Endothelial cell of umbilical vein (primary cell): Measurements from ENCODE around the gene SH3BP4.

Experiments
- EZH2 ChIP-seq: IDR thresholded peaks from 2 replicates; pipeline ENCODE4 v1.6.1; 2012; ENCODE audit warnings: borderline replicate concordance, low read depth, mild to moderate bottlenecking, moderate library complexity, low read length, inconsistent platforms; ENCODE audit not compliant: severe bottlenecking
- GATA2 ChIP-seq: IDR thresholded peaks from 2 replicates; pipeline ENCODE4 v1.7.0; 2011; ENCODE audit warnings: low read depth, mild to moderate bottlenecking, moderate library complexity, mixed read lengths, low read length; ENCODE audit not compliant: insufficient read length, insufficient read depth
- JUN ChIP-seq: IDR thresholded peaks from 2 replicates; pipeline ENCODE4 v1.6.1; 2011; ENCODE audit warnings: borderline replicate concordance, low read depth; ENCODE audit not compliant: insufficient read length, insufficient read depth
- MAX ChIP-seq: IDR thresholded peaks from 2 replicates; pipeline ENCODE4 v1.6.1; 2011; ENCODE audit not compliant: insufficient read depth, insufficient read length
- POLR2A ChIP-seq: IDR thresholded peaks from 2 replicates; pipeline ENCODE4 v1.6.1; 2012; ENCODE audit warnings: low read depth, mild to moderate bottlenecking, control low read depth, low read length
- POLR2AphosphoS5 ChIP-seq: IDR thresholded peaks from 2 replicates; pipeline ENCODE4 v1.6.1; 2012; ENCODE audit warnings: low read depth, mild to moderate bottlenecking, control low read depth, low read length, moderate library complexity; ENCODE audit not compliant: insufficient read depth
- TF ChIP-seq, protein P1 (sequence below), 2 donors: IDR thresholded peaks; 1 replicate in 1 of 2; 2 replicates in 1 of 2; pipeline ENCODE4 v1.5.1; 2011; ENCODE audit warnings: low read length in 2 of 2, mild to moderate bottlenecking in 2 of 2, moderate library complexity in 2 of 2, control low read depth in 1 of 2, inconsistent platforms in 1 of 2, low read depth in 1 of 2; ENCODE audit not compliant: insufficient read depth in 1 of 2; ENCODE audit errors: extremely low read depth in 1 of 2

DNA sequence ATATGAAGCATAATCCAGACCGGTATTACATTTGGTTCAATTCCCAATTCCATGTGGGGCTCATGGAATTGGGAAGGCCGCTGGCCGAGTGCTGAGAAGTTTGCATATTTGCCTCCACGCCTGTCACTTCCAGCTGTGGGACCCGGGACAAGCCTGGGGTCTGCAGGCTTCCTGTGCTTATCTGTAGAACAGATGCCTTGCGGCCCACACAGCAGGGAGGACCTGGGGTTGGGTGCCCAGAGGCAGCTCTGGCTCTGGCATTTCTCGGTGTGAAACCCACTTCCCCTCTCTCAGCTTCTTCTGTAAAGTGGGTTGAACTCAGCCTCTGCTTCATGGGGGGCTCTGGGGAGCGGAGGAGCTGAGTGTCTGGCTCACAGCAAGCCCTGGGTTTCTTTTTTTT is 97.9 kb downstream of the SH3BP4 start:
- TF ChIP-seq, protein P1, sequence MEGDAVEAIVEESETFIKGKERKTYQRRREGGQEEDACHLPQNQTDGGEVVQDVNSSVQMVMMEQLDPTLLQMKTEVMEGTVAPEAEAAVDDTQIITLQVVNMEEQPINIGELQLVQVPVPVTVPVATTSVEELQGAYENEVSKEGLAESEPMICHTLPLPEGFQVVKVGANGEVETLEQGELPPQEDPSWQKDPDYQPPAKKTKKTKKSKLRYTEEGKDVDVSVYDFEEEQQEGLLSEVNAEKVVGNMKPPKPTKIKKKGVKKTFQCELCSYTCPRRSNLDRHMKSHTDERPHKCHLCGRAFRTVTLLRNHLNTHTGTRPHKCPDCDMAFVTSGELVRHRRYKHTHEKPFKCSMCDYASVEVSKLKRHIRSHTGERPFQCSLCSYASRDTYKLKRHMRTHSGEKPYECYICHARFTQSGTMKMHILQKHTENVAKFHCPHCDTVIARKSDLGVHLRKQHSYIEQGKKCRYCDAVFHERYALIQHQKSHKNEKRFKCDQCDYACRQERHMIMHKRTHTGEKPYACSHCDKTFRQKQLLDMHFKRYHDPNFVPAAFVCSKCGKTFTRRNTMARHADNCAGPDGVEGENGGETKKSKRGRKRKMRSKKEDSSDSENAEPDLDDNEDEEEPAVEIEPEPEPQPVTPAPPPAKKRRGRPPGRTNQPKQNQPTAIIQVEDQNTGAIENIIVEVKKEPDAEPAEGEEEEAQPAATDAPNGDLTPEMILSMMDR (IDR thresholded peaks at IDR 0.05; ENCODE audit: extremely low read depth in 1 of 2, insufficient read depth in 1 of 2, low read depth in 1 of 2, low read length in 2 of 2), result no peak
- no peak for TF ChIP-seq POLR2AphosphoS5
- no peak for TF ChIP-seq JUN
- no peak for TF ChIP-seq EZH2
- TF ChIP-seq MAX, result no peak
- TF ChIP-seq POLR2A, result no peak
- TF ChIP-seq GATA2, result no peak
